ENCODE results near the gene GNB1L.

Gene GNB1L

DNA sequence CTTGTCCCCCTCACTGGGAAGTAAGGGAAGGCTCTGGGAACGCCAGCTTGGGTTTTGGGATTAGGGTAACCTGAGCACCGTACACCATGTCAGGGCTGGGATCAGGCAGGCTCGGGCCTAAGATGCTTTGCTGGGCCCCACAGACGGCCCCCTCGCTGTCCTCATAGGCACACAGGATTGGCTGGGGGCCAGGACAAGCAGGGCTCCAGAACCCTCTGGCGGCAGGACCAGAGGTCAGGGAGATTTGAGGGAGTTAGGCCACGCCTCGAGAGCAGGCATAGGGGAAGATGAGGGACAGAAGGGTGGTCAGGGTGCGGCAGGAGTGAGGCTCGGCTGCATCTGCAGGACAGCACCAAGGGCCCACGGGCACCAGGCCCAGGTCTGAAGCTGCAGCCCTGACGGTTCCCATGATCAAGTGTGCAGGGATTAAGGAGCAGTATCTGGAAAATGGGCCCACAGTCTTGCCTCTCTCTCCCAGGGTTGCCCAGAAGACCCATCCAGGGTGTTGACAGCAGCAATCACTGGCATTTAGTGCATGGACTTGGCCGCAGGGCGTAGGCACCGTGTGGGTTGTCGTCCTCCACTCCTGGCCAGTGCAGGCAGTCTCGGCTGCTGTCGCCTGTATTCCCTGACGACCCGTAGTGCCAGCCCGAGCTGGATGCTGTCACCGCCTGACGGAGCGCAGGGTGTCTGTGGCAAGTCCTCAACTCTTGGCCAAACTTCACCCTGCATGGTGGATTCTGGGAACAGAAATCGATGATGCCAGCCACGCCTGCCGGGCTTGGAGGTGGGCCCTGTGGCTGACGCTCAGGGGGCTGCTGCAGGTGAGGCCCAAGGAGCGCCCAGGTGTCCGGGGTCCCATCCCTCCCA, 15.7 kb upstream of the GNB1L start:
- no peaks in the 10 kb centered on the region for H3K27me3 ChIP-seq (ENCODE audit: control insufficient read depth in 1 of 2, insufficient read depth in 2 of 2, low read length in 2 of 2)
- no peaks in the 10 kb centered on the region for H3K9me3 ChIP-seq (ENCODE audit: control insufficient read depth in 1 of 2, low read length in 2 of 2)
- H3K4me3 ChIP-seq (ENCODE audit: low read depth in 1 of 2, low read length in 2 of 2), result no peak overlapping the region
- H3K27ac ChIP-seq (ENCODE audit: low read depth, low read length), result no peak overlapping the region
- no peak overlapping the region for H3K9ac ChIP-seq (ENCODE audit: low read depth in 1 of 2, low read length in 2 of 2)
- H3K4me1 ChIP-seq (ENCODE audit: control insufficient read depth in 1 of 2, insufficient read depth in 2 of 2, low read length in 2 of 2), result peaks cover 19 to 27% of the 10 kb centered on the region in 2 donors
- no peaks in the 10 kb centered on the region for H3K36me3 ChIP-seq (ENCODE audit: control insufficient read depth in 1 of 2, insufficient read depth in 2 of 2, low read length in 2 of 2)

DNA sequence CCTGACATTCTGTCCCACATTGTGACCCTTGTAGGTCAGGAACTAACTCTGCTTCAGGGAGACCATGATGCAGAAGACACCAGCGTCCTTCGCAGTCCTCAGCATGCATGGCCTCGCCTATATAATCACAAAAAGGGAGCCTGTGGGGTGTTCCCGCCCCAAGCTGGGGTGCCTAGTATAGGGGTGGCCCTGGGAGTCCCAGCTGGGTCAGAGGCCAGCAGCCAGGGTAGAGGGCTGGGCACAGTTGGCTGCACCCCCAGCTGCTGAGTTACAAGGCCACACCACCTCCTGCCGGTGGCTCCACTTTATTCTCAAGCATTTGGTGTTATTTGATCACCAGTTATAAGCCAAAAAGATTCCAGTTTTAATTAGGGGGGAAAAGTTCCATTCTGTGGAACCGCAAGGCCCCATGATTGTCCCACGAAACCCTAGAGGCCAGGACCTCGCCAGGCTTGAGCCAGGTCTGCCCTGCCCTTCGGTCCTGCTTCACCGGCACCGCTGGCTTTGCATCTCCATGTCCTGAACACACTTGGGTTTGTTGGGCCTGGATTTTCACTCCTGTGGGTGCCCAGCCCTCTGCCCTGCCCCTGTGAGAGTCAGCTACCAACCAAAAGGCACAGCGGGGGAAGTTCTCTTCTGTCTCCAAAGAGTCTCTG, 15.0 kb upstream of the GNB1L start:
- Histone ChIP-seq H3K9me3 (ENCODE audit: control insufficient read depth in 1 of 2, low read length in 2 of 2) (no peaks in the 10 kb centered on the region), H3K27me3 (ENCODE audit: control insufficient read depth in 1 of 2, insufficient read depth in 2 of 2, low read length in 2 of 2) (no peaks in the 10 kb centered on the region), H3K27ac (ENCODE audit: low read depth, low read length) (no peak overlapping the region), H3K36me3 (ENCODE audit: control insufficient read depth in 1 of 2, insufficient read depth in 2 of 2, low read length in 2 of 2) (no peaks in the 10 kb centered on the region), H3K4me1 (ENCODE audit: control insufficient read depth in 1 of 2, insufficient read depth in 2 of 2, low read length in 2 of 2) (peaks cover 19 to 22% of the 10 kb centered on the region in 2 donors), H3K9ac (ENCODE audit: low read depth in 1 of 2, low read length in 2 of 2) (no peak overlapping the region), H3K4me3 (ENCODE audit: low read depth in 1 of 2, low read length in 2 of 2) (no peak overlapping the region)

DNA sequence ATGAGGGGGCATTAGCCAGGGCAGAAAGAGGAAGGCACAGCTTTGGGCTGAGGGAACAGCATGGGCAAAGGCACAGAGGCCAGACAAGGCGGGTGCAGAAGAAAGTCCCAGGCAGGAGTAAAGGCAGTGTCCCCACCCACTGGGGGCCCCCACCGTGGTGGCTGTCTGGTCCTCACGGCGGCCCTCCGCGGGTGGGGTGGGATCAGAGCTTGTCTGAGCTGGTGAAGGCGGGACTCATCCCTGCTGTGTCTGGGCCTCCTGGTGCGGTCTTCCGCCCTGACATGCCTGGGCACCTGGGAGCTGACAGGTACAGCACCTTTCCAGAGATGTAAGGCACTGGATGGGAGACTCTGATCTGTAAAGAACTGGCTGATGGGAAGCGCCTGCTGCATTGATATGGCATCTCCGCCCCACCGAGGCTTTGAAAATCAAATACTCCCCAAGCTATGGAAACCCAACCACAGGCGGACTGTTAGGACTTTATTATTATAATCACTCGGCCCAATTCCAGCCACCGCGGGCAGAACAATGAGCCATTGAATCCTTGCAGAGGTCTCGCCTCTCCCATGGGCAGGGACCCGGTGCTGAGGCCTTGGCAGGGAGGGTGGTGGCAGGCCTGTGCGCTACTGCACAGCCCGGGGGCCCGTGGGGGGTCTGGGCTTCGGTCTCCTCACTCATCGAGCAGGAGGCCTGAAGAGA, 14.2 kb upstream of the GNB1L start:
- Histone ChIP-seq H3K9ac (ENCODE audit: low read depth in 1 of 2, low read length in 2 of 2) (no peak overlapping the region), H3K27me3 (ENCODE audit: control insufficient read depth in 1 of 2, insufficient read depth in 2 of 2, low read length in 2 of 2) (no peaks in the 10 kb centered on the region), H3K4me3 (ENCODE audit: low read depth in 1 of 2, low read length in 2 of 2) (no peak overlapping the region), H3K4me1 (ENCODE audit: control insufficient read depth in 1 of 2, insufficient read depth in 2 of 2, low read length in 2 of 2) (peaks cover 14 to 15% of the 10 kb centered on the region in 2 donors), H3K27ac (ENCODE audit: low read depth, low read length) (no peak overlapping the region), H3K36me3 (ENCODE audit: control insufficient read depth in 1 of 2, insufficient read depth in 2 of 2, low read length in 2 of 2) (no peaks in the 10 kb centered on the region), H3K9me3 (ENCODE audit: control insufficient read depth in 1 of 2, low read length in 2 of 2) (no peaks in the 10 kb centered on the region)

DNA sequence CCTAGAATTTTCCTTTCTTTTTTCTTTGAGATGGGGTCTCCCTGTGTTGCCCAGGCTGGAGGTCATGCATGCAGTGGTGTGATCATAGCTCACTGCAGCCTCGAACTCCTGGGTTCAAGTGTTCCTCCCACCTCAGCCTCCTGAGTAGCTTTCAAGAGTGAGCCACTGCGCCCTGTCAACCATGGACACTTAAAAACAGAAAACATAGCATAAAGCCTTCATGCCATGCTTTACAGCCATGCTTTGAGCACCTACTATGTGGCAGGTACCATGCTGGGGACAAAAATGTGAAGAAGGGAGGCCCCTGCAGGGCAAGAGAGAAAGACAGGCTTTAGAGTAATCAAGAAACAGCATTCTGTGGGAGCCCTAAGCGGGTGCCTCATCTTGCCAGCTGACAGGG, 13.7 kb upstream of the GNB1L start:
- Histone ChIP-seq H3K4me3 (ENCODE audit: low read depth in 1 of 2, low read length in 2 of 2) (no peak overlapping the region), H3K27ac (ENCODE audit: low read depth, low read length) (no peak overlapping the region), H3K4me1 (ENCODE audit: control insufficient read depth in 1 of 2, insufficient read depth in 2 of 2, low read length in 2 of 2) (peaks cover 9 to 10% of the 10 kb centered on the region in 2 donors), H3K9ac (ENCODE audit: low read depth in 1 of 2, low read length in 2 of 2) (no peak overlapping the region), H3K27me3 (ENCODE audit: control insufficient read depth in 1 of 2, insufficient read depth in 2 of 2, low read length in 2 of 2) (no peaks in the 10 kb centered on the region), H3K9me3 (ENCODE audit: control insufficient read depth in 1 of 2, low read length in 2 of 2) (no peaks in the 10 kb centered on the region), H3K36me3 (ENCODE audit: control insufficient read depth in 1 of 2, insufficient read depth in 2 of 2, low read length in 2 of 2) (no peaks in the 10 kb centered on the region)

DNA sequence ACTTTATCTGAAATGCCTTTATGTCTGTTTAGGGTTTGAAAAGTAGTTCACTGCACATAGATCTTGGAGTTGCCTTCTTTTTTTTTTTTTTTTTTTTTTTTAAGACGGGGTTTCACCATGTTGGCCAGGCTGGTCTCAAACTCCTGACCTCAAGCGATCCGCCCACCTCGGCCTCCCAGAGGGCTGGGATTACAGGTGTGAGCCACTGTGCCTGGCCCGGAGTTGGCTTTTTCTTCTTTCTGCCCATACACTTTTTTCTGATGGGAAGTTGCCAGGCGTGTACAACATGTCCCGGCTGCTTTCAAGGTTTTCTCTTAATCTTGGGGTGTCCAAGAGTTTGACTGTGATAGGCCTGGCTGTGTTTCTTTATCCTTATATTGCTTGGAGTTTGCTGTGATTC, 12.9 kb upstream of the GNB1L start:
- no peak overlapping the region for H3K27ac ChIP-seq (ENCODE audit: low read depth, low read length)
- peaks cover 6 to 10% of the 10 kb centered on the region in 2 donors for H3K4me1 ChIP-seq (ENCODE audit: control insufficient read depth in 1 of 2, insufficient read depth in 2 of 2, low read length in 2 of 2)
- H3K4me3 ChIP-seq (ENCODE audit: low read depth in 1 of 2, low read length in 2 of 2), result no peak overlapping the region
- no peaks in the 10 kb centered on the region for H3K36me3 ChIP-seq (ENCODE audit: control insufficient read depth in 1 of 2, insufficient read depth in 2 of 2, low read length in 2 of 2)
- no peaks in the 10 kb centered on the region for H3K9me3 ChIP-seq (ENCODE audit: control insufficient read depth in 1 of 2, low read length in 2 of 2)
- no peak overlapping the region for H3K9ac ChIP-seq (ENCODE audit: low read depth in 1 of 2, low read length in 2 of 2)
- H3K27me3 ChIP-seq (ENCODE audit: control insufficient read depth in 1 of 2, insufficient read depth in 2 of 2, low read length in 2 of 2), result no peaks in the 10 kb centered on the region

DNA sequence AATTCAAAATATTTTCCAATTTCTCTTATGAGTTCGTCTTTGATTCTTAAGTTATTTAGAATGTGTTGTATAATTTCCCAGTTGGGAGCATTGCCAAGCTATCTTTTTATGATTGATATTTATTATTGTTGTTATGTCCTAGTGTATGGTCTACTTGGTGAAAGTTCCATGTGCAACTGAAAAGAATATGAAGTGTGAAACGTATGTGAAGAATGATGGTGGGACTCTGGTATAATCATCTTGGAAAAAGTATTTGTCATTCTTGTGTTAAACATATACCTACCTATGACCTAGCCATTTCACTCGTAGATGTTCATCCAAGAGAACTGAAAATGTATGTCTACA, 12.0 kb upstream of the GNB1L start:
- Histone ChIP-seq H3K4me3 (ENCODE audit: low read depth in 1 of 2, low read length in 2 of 2) (no peak overlapping the region), H3K4me1 (ENCODE audit: control insufficient read depth in 1 of 2, insufficient read depth in 2 of 2, low read length in 2 of 2) (peaks cover 6 to 10% of the 10 kb centered on the region in 2 donors), H3K9ac (ENCODE audit: low read depth in 1 of 2, low read length in 2 of 2) (no peak overlapping the region), H3K27me3 (ENCODE audit: control insufficient read depth in 1 of 2, insufficient read depth in 2 of 2, low read length in 2 of 2) (no peaks in the 10 kb centered on the region), H3K36me3 (ENCODE audit: control insufficient read depth in 1 of 2, insufficient read depth in 2 of 2, low read length in 2 of 2) (no peaks in the 10 kb centered on the region), H3K9me3 (ENCODE audit: control insufficient read depth in 1 of 2, low read length in 2 of 2) (no peaks in the 10 kb centered on the region), H3K27ac (ENCODE audit: low read depth, low read length) (no peak overlapping the region)

DNA sequence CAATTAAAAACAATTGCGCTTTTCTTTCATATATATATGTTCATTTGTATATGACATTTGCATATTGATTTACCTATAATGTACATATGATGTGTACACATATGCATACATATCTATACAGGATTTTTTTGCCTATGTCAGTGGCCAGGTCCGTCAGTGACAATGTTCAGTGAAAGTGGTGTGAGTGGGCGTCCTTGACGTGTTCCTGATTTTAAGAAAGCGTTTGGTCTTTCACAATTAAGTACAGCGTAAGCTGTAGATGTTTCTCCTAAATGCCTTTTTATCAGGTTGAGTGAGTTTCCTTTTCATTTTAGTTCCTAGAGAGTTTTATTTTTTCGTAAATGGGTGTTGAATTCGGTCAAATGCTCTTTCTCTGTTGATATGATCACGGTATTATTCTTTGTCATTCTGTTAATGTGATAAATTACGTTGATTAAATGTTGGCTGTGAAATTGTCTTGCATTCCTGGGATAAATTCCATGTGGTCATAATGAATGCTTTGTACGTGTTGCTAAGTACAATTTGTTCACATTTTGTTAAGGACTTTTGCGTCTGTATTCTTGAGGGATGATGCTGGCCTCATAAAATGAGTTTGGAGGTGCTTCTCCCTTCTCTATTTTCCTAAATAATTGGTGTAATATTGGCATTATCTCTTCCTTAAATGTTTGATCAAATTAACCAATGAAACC, 10.6 kb upstream of the GNB1L start:
- no peak overlapping the region for H3K9ac ChIP-seq (ENCODE audit: low read depth in 1 of 2, low read length in 2 of 2)
- no peaks in the 10 kb centered on the region for H3K36me3 ChIP-seq (ENCODE audit: control insufficient read depth in 1 of 2, insufficient read depth in 2 of 2, low read length in 2 of 2)
- no peaks in the 10 kb centered on the region for H3K9me3 ChIP-seq (ENCODE audit: control insufficient read depth in 1 of 2, low read length in 2 of 2)
- H3K4me1 ChIP-seq (ENCODE audit: control insufficient read depth in 1 of 2, insufficient read depth in 2 of 2, low read length in 2 of 2), result peaks cover 6 to 10% of the 10 kb centered on the region in 2 donors
- no peaks in the 10 kb centered on the region for H3K27me3 ChIP-seq (ENCODE audit: control insufficient read depth in 1 of 2, insufficient read depth in 2 of 2, low read length in 2 of 2)
- H3K4me3 ChIP-seq (ENCODE audit: low read depth in 1 of 2, low read length in 2 of 2), result no peak overlapping the region
- no peak overlapping the region for H3K27ac ChIP-seq (ENCODE audit: low read depth, low read length)

DNA sequence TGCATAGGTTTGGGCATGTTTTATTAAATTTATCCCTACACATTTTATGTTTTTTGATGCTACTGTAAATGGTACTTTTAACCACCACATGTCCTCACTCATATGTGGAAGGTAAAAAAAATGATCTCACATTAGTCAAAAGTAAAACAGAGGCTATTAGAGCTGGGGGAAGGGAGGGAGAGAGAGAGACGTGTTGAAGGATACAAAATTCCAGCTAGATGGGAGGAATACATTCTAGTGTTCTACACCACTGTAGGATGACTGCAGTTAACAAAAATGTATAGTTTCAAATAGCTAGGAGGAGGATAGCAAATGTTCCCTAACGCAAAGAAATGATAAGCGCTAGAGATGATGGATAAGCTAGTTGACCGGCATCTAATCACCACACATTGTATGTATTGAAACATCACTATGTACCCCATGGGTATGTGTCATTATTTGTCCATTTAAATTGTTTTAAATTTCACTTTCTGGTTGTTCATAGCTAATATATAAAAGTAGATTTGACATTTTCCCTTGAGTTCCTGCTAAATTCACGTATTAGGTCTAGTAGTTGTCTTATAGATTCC, 9.9 kb upstream of the GNB1L start:
- H3K36me3 ChIP-seq (ENCODE audit: control insufficient read depth in 1 of 2, insufficient read depth in 2 of 2, low read length in 2 of 2), result no peaks in the 10 kb centered on the region
- no peak overlapping the region for H3K9ac ChIP-seq (ENCODE audit: low read depth in 1 of 2, low read length in 2 of 2)
- H3K9me3 ChIP-seq (ENCODE audit: control insufficient read depth in 1 of 2, low read length in 2 of 2), result no peaks in the 10 kb centered on the region
- H3K4me1 ChIP-seq (ENCODE audit: control insufficient read depth in 1 of 2, insufficient read depth in 2 of 2, low read length in 2 of 2), result peaks cover 5 to 8% of the 10 kb centered on the region in 2 donors
- no peak overlapping the region for H3K27ac ChIP-seq (ENCODE audit: low read depth, low read length)
- H3K27me3 ChIP-seq (ENCODE audit: control insufficient read depth in 1 of 2, insufficient read depth in 2 of 2, low read length in 2 of 2), result no peaks in the 10 kb centered on the region
- no peak overlapping the region for H3K4me3 ChIP-seq (ENCODE audit: low read depth in 1 of 2, low read length in 2 of 2)

DNA sequence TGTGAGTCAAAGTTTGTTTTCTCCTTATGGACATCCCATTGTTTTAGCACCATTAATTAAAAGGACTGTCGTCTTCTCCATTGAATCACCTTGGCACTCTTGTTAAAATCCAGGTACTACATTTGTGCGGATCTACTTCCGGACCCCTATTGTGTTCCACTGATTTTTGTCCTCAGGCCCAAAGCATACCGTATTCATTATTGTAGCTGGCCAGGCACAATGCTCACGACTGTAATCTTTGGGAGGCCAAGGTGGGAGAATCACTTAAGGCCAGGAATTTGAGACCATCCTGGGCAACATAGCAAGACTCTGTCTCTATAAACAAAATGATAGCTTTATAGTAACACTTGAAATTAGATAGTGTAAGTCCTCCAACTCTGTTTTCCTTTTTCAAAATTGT, 8.9 kb upstream of the GNB1L start:
- no peaks in the 10 kb centered on the region for H3K9me3 ChIP-seq (ENCODE audit: control insufficient read depth in 1 of 2, low read length in 2 of 2)
- H3K4me3 ChIP-seq (ENCODE audit: low read depth in 1 of 2, low read length in 2 of 2), result no peak overlapping the region
- H3K4me1 ChIP-seq (ENCODE audit: control insufficient read depth in 1 of 2, insufficient read depth in 2 of 2, low read length in 2 of 2), result peaks cover 0 to 2% of the 10 kb centered on the region in 2 donors
- no peak overlapping the region for H3K9ac ChIP-seq (ENCODE audit: low read depth in 1 of 2, low read length in 2 of 2)
- no peaks in the 10 kb centered on the region for H3K27me3 ChIP-seq (ENCODE audit: control insufficient read depth in 1 of 2, insufficient read depth in 2 of 2, low read length in 2 of 2)
- no peaks in the 10 kb centered on the region for H3K36me3 ChIP-seq (ENCODE audit: control insufficient read depth in 1 of 2, insufficient read depth in 2 of 2, low read length in 2 of 2)
- H3K27ac ChIP-seq (ENCODE audit: low read depth, low read length), result no peak overlapping the region
